Inferior parietal cortex (tissue), 1 donor: Measurements from ENCODE around the gene CLINT1.
"Not testable (repeated sequence)": the region's sequence is repeated elsewhere in the genome, so short reads cannot be mapped to it uniquely, and the experiment has no call there.

Experiments
- DNase-seq: peaks from one replicate; pipeline ENCODE4 v3.0.0-alpha.2; 2016; ENCODE audit errors: extremely low spot score

Gene CLINT1

DNA sequence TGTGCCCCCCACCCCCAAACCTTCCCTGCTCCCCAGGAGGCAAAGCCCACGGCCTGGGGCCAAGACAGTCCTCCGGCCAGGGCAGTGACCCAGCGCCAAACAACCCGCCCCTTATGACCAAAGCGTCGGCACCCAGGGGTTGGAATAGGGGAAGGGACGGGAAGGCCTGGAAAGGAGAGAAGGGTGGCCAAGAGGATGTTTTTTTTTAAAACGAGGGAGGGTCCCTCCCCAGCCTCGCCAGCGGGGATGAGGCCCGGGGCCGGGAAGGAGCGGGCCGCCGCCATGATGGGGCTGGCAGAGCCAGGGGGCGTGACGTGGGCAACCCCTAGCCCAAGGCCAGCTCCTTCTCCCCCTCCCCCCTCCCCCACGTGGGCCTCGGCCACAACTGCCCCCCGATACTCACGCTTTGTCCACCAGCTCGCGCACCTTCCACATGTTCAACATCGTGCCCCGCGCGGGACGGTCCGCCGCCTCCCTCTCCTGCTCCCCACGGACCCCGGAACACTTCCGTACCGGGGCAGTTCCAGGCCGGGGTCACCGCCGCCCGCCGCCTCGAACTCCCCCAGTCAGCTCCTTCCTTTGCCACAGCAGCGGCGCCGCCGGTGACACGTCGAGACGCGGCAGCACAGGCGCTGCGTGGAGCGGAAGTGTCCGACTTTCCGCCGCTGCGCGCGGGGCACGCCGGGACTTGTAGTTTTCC lies at the start of gene CLINT1:
Gene CLINT1 (minus strand): TSS at position 619 of the 700 bp plus-strand sequence. CDS start 175 bp downstream, at position 444.
- peak; percentile 91 for DNase-seq

DNA sequence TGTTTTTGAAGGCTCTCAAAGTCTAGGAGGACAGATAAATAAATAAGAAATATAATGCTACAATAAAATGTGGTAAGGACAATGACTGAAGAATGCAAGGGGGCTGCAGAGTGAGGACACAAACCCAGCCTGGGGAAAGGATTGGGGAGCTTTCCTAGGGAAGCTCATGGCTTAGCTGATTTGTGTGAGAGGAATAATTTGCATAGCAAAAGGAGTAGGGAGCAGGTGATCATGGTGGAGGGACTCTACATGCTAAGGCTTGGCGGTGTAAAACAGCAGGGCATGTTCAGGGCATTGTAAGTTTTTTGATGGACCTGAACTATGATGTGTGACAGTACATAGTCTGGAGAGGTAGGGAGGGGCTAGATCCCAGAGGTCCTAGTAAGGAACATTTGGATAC lies 49.5 kb upstream of the CLINT1 start:
- DNase-seq = no peak

GRCh38 chr5:157907479-157907878 lies 48.5 kb upstream of the CLINT1 start:
- DNase-seq = no peak

DNA sequence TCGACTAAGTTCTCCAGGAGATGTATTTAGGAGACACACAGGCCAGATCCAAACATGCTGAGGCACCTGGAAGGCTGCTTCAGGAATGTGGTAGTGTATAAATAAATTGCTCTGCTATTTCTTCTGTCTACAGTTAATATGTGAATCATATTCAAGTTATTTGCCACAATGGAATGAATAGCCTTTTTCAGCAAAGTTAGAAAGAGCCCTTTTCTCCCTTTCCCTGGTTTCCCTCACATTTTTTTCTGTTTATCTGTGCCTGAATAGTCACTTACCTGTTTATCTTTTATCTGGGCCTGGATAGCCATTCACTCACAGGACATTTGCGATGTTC lies 44.1 kb upstream of the CLINT1 start:
- no peak for DNase-seq

DNA sequence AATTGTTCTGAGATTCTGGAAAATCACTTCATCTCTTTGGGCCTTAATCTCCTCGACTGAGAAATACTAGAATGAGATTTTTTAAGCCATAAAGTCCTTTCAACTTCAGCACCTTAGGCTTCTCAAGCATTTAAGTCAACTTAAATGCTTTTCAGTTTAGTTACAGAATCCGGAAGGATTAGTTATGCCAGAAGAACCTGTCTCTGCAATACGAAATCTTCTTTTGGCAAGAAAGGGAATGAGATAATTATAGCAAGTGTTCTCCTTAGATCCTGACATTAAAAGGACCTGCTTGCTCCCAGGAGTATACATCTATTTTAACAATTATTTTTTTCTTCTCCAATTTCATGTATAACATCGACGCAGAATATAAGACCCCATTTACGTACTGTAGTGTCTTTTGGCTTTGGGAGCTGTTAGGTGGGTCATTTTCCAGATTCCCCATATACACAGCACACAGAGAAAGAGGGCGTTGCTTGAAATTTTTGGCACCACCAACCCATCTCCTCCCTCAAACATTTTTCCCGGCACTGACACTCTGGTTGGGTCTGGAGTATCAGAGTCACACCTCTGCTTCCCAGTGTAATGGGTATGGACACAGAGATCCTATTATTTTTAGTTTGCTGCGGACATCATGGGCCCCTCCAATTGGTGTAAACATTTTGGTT lies 43.6 kb upstream of the CLINT1 start:
- no peak for DNase-seq

DNA sequence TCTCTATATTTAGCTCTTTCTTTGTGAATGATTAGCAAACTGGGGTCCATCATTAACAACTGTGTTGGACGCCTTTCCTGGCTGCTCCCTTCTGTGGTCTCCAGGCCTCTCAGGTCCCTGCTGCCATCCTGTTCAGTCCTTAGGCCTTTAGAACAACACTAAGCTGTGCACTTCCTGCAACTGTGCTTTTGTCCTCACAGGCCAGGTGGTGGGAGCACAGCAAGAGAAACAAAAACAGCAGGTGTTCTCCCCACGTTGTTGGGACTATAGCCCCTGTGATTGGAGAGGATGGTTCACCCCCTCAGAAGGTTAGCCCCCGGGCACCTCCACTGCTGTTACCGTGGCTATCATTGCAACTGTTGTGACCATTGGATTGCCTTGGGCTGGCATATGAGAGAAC lies 41.7 kb upstream of the CLINT1 start:
- no peak for DNase-seq

DNA sequence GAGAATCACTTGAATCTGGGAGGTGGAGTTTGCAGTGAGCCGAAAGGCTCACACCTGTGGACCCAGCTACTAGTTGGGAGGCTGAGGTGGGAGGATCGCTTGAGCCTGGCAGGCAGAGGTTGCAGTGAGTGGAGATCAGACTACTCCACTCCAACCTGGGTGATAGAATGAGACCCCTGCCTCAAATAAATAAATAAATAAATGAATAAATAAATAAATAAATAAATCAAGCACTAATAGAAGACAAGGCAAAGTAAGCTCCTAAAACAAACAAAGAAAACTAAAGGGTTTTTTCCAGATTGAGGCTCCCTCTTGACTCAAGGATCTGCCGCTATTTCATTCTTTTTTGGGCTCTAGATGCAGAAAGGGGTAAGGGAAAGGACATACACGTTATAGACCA lies 34.7 kb upstream of the CLINT1 start:
- DNase-seq = no peak

DNA sequence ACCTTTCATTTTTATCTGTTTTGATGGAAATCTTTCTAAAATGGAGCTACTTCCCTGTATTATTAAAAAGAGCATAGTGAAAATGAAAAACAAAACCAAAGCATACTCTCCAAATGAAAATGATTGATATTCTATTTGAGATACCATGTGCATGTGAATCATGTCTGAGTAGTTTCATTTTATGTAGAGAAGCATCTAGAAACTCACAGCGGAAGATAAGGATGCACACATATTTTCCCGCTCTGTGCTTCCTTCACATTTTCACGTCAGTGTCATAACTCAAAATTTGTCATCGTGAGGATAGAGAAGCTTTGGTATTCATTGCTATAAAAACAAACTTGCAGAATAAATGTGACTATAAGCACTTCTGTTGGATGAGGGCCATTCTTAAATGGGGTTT lies 34.0 kb upstream of the CLINT1 start:
- no peak for DNase-seq

- DNase-seq = no peak
Observed at GRCh38 chr5:157890836-157891597, 32.1 kb upstream of the CLINT1 start.

GRCh38 chr5:157888814-157889532 lies 30.0 kb upstream of the CLINT1 start:
- no peak for DNase-seq

DNA sequence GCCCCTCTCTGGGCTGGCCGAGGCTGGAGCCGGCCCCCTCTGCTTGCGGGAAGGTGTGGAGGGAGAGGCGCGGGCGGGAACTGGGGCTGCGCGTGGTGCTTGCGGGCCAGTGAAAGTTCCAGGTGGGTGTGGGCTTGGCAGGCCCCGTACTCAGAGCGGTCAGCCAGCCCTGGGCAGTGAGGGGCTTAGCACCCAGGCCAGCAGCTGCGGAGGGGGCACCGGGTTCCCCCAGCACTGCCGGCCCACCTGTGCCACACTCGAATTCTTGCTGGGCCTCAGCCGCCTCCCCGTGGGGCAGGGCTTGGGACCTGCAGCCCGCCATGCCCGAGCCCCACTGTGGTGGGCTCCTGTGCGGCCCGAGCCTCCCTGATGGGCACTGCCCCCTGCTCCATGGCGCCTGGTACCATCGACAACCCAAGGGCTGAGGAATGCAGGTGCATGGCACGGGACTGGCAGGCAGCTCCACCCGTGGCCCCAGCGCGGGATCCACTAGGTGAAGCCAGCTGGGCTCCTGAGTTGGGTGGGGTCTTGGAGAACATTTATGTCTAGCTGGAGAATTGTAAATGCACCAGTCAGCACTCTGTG lies 27.9 kb upstream of the CLINT1 start:
- no peak for DNase-seq

DNA sequence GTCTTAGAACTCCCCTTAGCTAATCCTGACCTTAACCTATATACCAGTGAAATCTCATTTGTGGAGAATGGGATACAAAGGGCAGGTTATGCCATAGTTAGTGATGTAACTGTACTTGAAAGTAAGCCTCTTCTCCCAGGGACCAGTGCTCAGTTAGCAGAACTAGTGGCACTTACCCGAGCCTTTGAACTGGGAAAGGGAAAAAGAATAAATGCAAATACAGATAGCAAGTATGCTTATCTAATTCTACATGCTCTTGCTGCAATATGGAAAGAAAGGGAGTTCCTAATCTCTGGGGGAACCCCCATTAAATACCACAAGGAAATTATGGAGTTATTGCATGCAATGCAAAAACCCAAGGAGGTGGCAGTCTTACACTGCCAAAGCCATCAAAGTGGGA lies 26.1 kb upstream of the CLINT1 start:
- DNase-seq = not testable (repeated sequence)

DNA sequence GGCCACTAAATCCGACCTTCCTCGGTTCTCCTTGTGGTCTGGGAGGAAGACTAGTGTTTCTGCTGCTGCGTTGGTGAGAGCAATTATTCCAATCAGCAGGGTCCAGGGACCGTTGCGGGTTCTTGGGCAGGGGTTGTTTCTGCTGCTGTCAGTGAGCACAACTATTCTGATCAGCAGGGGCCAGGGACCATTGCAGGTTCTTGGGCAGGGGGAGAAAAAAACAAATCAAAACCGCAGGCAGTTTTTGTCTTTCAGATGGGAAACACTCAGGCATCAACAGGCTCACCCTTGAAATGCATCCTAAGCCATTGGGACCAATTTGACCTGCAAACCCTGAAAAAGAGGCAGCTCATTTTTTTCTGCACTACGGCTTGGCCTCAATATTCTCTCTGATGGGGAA lies 22.6 kb upstream of the CLINT1 start:
- not testable (repeated sequence) for DNase-seq

DNA sequence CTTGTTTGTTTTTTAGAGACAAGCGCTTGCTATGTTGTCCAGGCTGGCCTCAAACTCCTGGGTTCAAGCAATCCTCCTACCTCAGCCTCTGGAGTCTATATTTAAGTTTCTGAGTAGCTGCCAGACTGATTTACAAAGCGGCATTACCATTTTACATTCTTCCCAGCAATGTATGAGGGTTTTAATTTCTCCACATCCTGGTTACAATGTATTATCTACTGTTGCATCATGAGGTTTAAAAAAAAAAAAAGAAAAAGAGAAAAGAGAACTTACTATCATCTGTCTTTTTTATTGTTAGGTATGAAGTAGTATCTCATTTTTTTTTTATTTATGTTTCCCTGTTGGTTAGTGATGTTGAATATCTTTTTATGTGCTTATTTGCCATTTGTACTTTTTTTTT lies 18.9 kb upstream of the CLINT1 start:
- no peak for DNase-seq

GRCh38 chr5:157874861-157875260 lies 15.9 kb upstream of the CLINT1 start:
- no peak for DNase-seq

DNA sequence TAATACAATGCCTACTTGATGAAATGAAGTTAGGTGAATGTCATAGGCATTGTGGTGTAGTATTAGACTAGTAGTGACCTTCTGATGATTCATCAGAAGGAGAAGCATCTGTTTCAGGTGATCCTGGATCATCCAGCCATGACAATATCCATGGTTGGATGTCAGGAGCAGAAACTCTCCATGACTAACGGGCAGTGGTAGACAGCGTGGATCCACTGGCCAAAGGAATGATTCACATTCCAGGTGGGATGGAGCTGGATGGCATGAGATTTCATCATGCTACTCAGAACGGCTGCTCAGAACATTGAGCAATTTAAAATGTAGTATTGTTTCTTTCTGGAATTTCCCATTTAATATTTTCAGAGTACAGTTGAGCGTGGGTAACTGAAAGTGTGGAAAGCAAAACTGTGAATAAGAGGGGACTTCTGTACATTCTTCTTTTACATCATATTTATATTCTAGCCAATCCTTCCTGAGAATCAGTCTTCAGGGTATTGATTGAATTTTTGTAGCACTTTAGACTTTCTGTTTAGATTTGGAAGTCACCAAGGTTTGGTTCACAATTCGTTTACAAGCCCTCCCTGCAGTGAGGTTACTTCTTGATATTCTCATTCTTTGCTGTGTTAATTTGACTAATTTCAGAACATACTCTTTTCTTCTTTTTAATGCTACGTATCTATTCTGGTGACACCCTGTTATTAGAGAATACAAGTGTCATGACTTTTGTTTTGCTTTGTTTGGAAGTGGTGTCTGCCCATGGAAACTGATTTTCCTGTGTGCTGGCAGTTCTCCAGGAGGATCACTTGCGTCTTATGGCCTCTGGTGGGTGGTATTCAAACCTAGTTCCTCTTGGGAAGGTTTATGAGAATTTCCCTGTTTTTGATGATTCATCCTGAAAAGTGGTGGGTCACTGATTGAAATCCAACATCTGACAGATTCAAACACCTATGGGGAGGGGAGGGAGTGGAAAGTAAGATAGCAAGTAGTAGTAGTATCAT lies 12.2 kb upstream of the CLINT1 start:
- no peak for DNase-seq

- DNase-seq = no peak
Observed at GRCh38 chr5:157867751-157868387, 8.9 kb upstream of the CLINT1 start.

DNA sequence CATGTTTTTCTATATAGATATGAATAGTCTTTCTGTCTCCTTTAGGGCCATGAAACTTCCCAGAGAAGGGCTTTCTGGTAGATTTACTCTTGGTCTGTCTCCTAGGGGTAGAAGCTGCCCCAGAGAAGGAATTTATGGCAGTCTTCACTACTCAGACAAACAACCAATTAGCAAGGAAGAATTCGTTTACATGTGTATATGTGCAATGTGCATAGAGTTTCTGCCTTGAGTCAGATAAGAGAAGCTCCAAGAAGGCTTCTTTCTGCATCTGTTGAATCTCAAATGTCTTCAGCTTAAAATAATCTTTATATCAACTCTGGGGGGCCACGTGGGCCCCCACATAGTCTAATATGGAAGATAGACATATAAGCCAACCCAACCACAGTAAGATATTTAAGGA lies 7.6 kb upstream of the CLINT1 start:
- DNase-seq = no peak

DNA sequence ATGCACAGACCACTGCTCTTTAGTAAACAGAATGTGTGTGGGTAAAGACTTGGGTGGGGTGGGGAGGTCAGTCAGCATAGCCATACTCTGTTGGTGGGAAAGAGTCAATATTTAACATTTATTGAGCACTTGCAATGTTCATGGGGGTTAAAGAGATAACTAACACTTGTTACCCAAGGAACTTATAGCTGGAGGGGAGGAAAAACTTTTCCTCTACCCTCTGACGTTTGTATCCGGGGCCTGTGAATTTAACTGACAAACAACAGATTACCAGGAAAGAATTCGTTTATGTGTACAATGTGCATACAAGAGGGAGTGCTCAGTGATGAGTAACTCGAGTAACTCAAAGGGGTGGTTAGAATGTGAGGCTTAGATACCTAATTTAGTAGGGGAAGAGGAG lies 6.8 kb upstream of the CLINT1 start:
- DNase-seq = no peak

- DNase-seq = no peak
Observed at GRCh38 chr5:157864067-157864466, 5.1 kb upstream of the CLINT1 start.
